ENCODE results near the gene AGPAT1. TPM values are rescaled to one million over a fixed set of nuclear protein-coding genes. Genes with fewer than 3 reads are reported as not detected.

Gene AGPAT1
- total RNA-seq, 1 donor from 2014 or later = 81.1 TPM

DNA sequence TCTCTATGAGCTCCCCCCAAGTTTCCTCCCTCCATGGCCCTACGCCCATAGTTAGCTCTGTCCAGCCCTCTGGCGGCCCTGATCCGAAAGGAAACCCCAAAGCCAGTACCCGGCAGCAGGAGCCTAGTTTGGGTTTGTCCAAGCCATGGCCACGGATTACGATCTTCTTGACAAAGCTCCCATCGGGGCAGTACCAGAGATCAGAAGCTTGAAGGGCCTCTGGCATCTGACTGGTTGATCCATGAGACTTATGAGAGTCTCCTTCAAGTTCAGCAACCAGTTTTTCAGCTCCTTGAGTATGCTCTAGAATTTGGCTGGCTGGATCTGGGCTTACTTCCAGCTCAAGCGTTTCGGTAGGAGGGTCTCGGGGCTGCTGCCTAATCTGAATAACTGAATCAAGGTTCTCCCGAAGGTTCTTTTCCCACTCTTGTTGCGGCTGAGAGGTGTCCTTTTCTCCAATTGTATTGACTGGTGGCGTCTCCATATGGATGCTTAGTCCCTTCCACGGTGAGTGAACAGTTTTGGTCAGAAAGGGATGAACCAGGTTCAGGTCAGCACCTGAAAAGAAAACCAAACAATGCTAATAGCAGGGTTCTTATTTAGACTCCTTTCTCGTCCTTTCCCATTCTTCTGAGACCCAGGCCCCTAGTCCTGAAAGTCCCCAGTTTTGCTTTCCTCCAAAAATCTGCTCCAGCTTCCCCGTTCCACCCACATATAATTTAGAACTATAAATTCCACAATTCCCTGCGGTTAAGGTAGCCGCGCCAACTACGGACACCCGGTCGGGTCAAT, 46.4 kb downstream of the AGPAT1 start:
- H3K4me3 Mint-ChIP-seq (ENCODE audit: unreplicated experiment) = peak overlapping the region; percentile 93
- H3K4me1 Mint-ChIP-seq (ENCODE audit: unreplicated experiment) = peaks cover 40% of the 10 kb centered on the region
- H3K36me3 Mint-ChIP-seq (ENCODE audit: unreplicated experiment) = peaks cover 6% of the 10 kb centered on the region
- TF ChIP-seq, protein P1, sequence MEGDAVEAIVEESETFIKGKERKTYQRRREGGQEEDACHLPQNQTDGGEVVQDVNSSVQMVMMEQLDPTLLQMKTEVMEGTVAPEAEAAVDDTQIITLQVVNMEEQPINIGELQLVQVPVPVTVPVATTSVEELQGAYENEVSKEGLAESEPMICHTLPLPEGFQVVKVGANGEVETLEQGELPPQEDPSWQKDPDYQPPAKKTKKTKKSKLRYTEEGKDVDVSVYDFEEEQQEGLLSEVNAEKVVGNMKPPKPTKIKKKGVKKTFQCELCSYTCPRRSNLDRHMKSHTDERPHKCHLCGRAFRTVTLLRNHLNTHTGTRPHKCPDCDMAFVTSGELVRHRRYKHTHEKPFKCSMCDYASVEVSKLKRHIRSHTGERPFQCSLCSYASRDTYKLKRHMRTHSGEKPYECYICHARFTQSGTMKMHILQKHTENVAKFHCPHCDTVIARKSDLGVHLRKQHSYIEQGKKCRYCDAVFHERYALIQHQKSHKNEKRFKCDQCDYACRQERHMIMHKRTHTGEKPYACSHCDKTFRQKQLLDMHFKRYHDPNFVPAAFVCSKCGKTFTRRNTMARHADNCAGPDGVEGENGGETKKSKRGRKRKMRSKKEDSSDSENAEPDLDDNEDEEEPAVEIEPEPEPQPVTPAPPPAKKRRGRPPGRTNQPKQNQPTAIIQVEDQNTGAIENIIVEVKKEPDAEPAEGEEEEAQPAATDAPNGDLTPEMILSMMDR (IDR thresholded peaks at IDR 0.05) = no peak
- peak overlapping the region; percentile 100 for H3K27ac Mint-ChIP-seq (ENCODE audit: unreplicated experiment)
- DNase-seq (ENCODE audit: extremely low spot score, unreplicated experiment) = no peak
- no peaks in the 10 kb centered on the region for H3K9me3 Mint-ChIP-seq (ENCODE audit: unreplicated experiment)
- no peaks in the 10 kb centered on the region for H3K27me3 Mint-ChIP-seq (ENCODE audit: unreplicated experiment)

- no peak for DNase-seq (ENCODE audit: extremely low spot score, unreplicated experiment)
- H3K27me3 Mint-ChIP-seq (ENCODE audit: unreplicated experiment) = no peaks in the 10 kb centered on the region
- peaks cover 40% of the 10 kb centered on the region for H3K4me1 Mint-ChIP-seq (ENCODE audit: unreplicated experiment)
- H3K27ac Mint-ChIP-seq (ENCODE audit: unreplicated experiment) = peak overlapping the region; percentile 100
- H3K9me3 Mint-ChIP-seq (ENCODE audit: unreplicated experiment) = no peaks in the 10 kb centered on the region
- peak overlapping the region; percentile 99 for H3K4me3 Mint-ChIP-seq (ENCODE audit: unreplicated experiment)
- peaks cover 12% of the 10 kb centered on the region for H3K36me3 Mint-ChIP-seq (ENCODE audit: unreplicated experiment)
- TF ChIP-seq, protein P1 (IDR thresholded peaks at IDR 0.05) = no peak
Observed at GRCh38 chr6:32128751-32129296, 47.1 kb downstream of the AGPAT1 start.

GRCh38 chr6:32127717-32128592, 47.9 kb downstream of the AGPAT1 start, which contains the start of gene ATF6B:
TSS of gene ATF6B (minus strand) at chr6:32128246. CDS start at chr6:32128207, 39 bp downstream.
- peak; percentile 98 for DNase-seq (ENCODE audit: extremely low spot score, unreplicated experiment)
- Mint-ChIP-seq H3K4me3 (ENCODE audit: unreplicated experiment) (peak within 1 kb of the TSS; percentile 99), H3K27me3 (ENCODE audit: unreplicated experiment) (no peaks in the 10 kb centered on the region), H3K27ac (ENCODE audit: unreplicated experiment) (peak within 1 kb of the TSS; percentile 100), H3K36me3 (ENCODE audit: unreplicated experiment) (peaks cover 14% of the 10 kb centered on the region), H3K9me3 (ENCODE audit: unreplicated experiment) (no peaks in the 10 kb centered on the region), H3K4me1 (ENCODE audit: unreplicated experiment) (peaks cover 38% of the 10 kb centered on the region)
- TF ChIP-seq, protein P1 (IDR thresholded peaks at IDR 0.05) = no peak

DNA sequence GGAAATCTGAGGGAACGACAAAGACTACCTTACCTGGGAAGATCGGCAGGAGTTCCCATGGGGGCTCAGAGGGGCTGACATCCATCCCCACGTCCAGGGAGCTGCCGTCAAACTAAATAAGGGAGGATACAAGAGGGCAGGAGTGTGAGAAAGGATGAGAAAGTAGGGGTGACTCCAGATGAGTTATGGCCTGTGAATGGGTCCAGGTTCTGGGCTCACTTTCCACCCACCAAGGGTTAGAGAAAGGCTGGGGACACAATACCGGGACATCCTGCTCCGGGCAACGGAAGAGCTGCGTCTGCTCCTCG, 48.5 kb downstream of the AGPAT1 start:
- TF ChIP-seq, protein P1 (IDR thresholded peaks at IDR 0.05) = no peak
- H3K27me3 Mint-ChIP-seq (ENCODE audit: unreplicated experiment) = no peaks in the 10 kb centered on the region
- DNase-seq (ENCODE audit: extremely low spot score, unreplicated experiment) = no peak
- H3K27ac Mint-ChIP-seq (ENCODE audit: unreplicated experiment) = peak overlapping the region; percentile 100
- H3K36me3 Mint-ChIP-seq (ENCODE audit: unreplicated experiment) = peaks cover 14% of the 10 kb centered on the region
- H3K4me3 Mint-ChIP-seq (ENCODE audit: unreplicated experiment) = peak overlapping the region; percentile 99
- H3K4me1 Mint-ChIP-seq (ENCODE audit: unreplicated experiment) = peaks cover 38% of the 10 kb centered on the region
- no peaks in the 10 kb centered on the region for H3K9me3 Mint-ChIP-seq (ENCODE audit: unreplicated experiment)

Measured in osteocyte (in vitro differentiated cells).